Neural crest cell (in vitro differentiated cells): ENCODE measurements around the gene FOXP1. TPM values are rescaled to one million over a fixed set of nuclear protein-coding genes. Genes with fewer than 3 reads are reported as not detected.

Experiments
- DNase-seq: peaks from one replicate; pipeline ENCODE4 v3.0.0; 2021; ENCODE audit warnings: low read depth, mixed read lengths, low spot score
- H3K27ac Mint-ChIP-seq: one replicate; pipeline ENCODE4 v1.8.0; 2021; ENCODE audit warnings: mild to moderate bottlenecking, mixed read lengths; ENCODE audit not compliant: unreplicated experiment
- H3K27me3 Mint-ChIP-seq: 2 replicates; pipeline ENCODE4 v1.8.0; 2021; ENCODE audit warnings: low read depth, mild to moderate bottlenecking, mixed read lengths
- H3K36me3 Mint-ChIP-seq: 2 replicates; pipeline ENCODE4 v1.8.0; 2021; ENCODE audit warnings: low read depth, mild to moderate bottlenecking, mixed read lengths
- H3K4me1 Mint-ChIP-seq: 2 replicates; pipeline ENCODE4 v1.8.0; 2021; ENCODE audit warnings: mixed read lengths
- H3K4me3 Mint-ChIP-seq: one replicate; pipeline ENCODE4 v1.8.0; 2021; ENCODE audit warnings: mild to moderate bottlenecking, mixed read lengths
- H3K9me3 Mint-ChIP-seq: 2 replicates; pipeline ENCODE4 v1.8.0; 2021; ENCODE audit warnings: mixed read lengths
- CTCF ChIP-seq: fragments of 200-600 bp; sonication (generic); conservative IDR thresholded peaks from 2 replicates; pipeline ENCODE4 v1.5.0; 2021; ENCODE audit warnings: antibody characterized with exemption, mild to moderate bottlenecking
- total RNA-seq: library from RNA; stranded (reverse); gene quantifications from 2 replicates; pipeline ENCODE4 v1.2.1, GENCODE V29; 2021

Gene FOXP1
- total RNA-seq, 1 donor from 2014 or later = 22.8 TPM

- DNase-seq = no peak
- no peaks in the 10 kb centered on the region for H3K9me3 Mint-ChIP-seq
- H3K4me1 Mint-ChIP-seq = peaks cover 25% of the 10 kb centered on the region
- TF ChIP-seq CTCF = no peak
- peaks cover 53% of the 10 kb centered on the region for H3K27me3 Mint-ChIP-seq
- peak overlapping the region; percentile 86 for H3K4me3 Mint-ChIP-seq
- H3K27ac Mint-ChIP-seq = no peak overlapping the region
- no peaks in the 10 kb centered on the region for H3K36me3 Mint-ChIP-seq
Observed at GRCh38 chr3:71580636-71581456, 2.7 kb downstream of the FOXP1 start.

- H3K27me3 Mint-ChIP-seq = peaks cover 46% of the 10 kb centered on the region
- peak overlapping the region; percentile 68 for H3K4me3 Mint-ChIP-seq
- TF ChIP-seq CTCF = no peak
- no peaks in the 10 kb centered on the region for H3K9me3 Mint-ChIP-seq
- H3K36me3 Mint-ChIP-seq = no peaks in the 10 kb centered on the region
- peaks cover 22% of the 10 kb centered on the region for H3K4me1 Mint-ChIP-seq
- no peak for DNase-seq
- H3K27ac Mint-ChIP-seq = no peak overlapping the region
Observed at GRCh38 chr3:71579935-71580406, 3.6 kb downstream of the FOXP1 start.

- Mint-ChIP-seq H3K4me3 (peak overlapping the region; percentile 68), H3K36me3 (no peaks in the 10 kb centered on the region), H3K27me3 (peaks cover 41% of the 10 kb centered on the region), H3K9me3 (no peaks in the 10 kb centered on the region), H3K4me1 (peaks cover 17% of the 10 kb centered on the region), H3K27ac (no peak overlapping the region)
- TF ChIP-seq CTCF = no peak
- no peak for DNase-seq
Observed at GRCh38 chr3:71579326-71579934, 4.1 kb downstream of the FOXP1 start.

GRCh38 chr3:71578054-71578751, 5.3 kb downstream of the FOXP1 start:
- H3K27ac Mint-ChIP-seq = no peak overlapping the region
- peaks cover 37% of the 10 kb centered on the region for H3K27me3 Mint-ChIP-seq
- no peak for TF ChIP-seq CTCF

GRCh38 chr3:71577011-71577410, 6.5 kb downstream of the FOXP1 start:
- Mint-ChIP-seq H3K9me3 (no peaks in the 10 kb centered on the region), H3K4me3 (no peak overlapping the region), H3K27ac (no peak overlapping the region), H3K4me1 (peaks cover 13% of the 10 kb centered on the region), H3K36me3 (no peaks in the 10 kb centered on the region), H3K27me3 (peaks cover 31% of the 10 kb centered on the region)
- TF ChIP-seq CTCF = no peak
- DNase-seq = no peak

More at GRCh38 chr3:71578054-71578751, 5.3 kb downstream of the FOXP1 start:
- no peak for DNase-seq
- Mint-ChIP-seq H3K9me3 (no peaks in the 10 kb centered on the region), H3K4me3 (no peak overlapping the region), H3K36me3 (no peaks in the 10 kb centered on the region), H3K4me1 (peaks cover 13% of the 10 kb centered on the region)
